HUES6 (cell line): ENCODE data around the gene LRP3.

Experiments
- H3K27ac ChIP-seq: 2 replicates; pipeline ENCODE4 v1.7.0; 2013; ENCODE audit warnings: low read depth, mild to moderate bottlenecking, low read length, inconsistent platforms
- H3K27me3 ChIP-seq: 2 replicates; pipeline ENCODE4 v1.6.1; 2013; ENCODE audit warnings: low read length; ENCODE audit not compliant: control insufficient read depth, insufficient read depth
- H3K36me3 ChIP-seq: 2 replicates; pipeline ENCODE4 v1.6.1; 2013; ENCODE audit warnings: low read length; ENCODE audit not compliant: control insufficient read depth, insufficient read depth
- H3K4me1 ChIP-seq: 2 replicates; pipeline ENCODE4 v1.6.1; 2013; ENCODE audit warnings: low read length; ENCODE audit not compliant: control insufficient read depth, insufficient read depth
- H3K4me3 ChIP-seq: 2 replicates; pipeline ENCODE4 v1.5.1; 2013; ENCODE audit warnings: low read depth, low read length
- H3K9ac ChIP-seq: one replicate; pipeline ENCODE4 v1.6.1; 2013; ENCODE audit warnings: mild to moderate bottlenecking, low read length
- H3K9me3 ChIP-seq: 2 replicates; pipeline ENCODE4 v1.6.1; 2013; ENCODE audit warnings: low read depth, low read length; ENCODE audit not compliant: control insufficient read depth, insufficient read depth

The LRP3 gene

GRCh38 chr19:33233056-33233873, 39.1 kb downstream of the LRP3 start:
- H3K36me3 ChIP-seq, result no peaks in the 10 kb centered on the region
- H3K27me3 ChIP-seq, result peaks cover 11% of the 10 kb centered on the region; the same call in 1 of the 2 replicates
- no peak overlapping the region for H3K4me3 ChIP-seq
- no peak overlapping the region for H3K9ac ChIP-seq
- H3K27ac ChIP-seq, result no peak overlapping the region
- H3K4me1 ChIP-seq, result no peaks in the 10 kb centered on the region
- H3K9me3 ChIP-seq, result peaks cover 13% of the 10 kb centered on the region; the same call in 1 of the 2 replicates

- Histone ChIP-seq H3K36me3 (no peaks in the 10 kb centered on the region), H3K9me3 (0 out of 2 replicates have a peak, but pooled peaks cover 5% of the 10 kb centered on the region), H3K4me3 (no peak overlapping the region), H3K27me3 (peaks cover 11% of the 10 kb centered on the region; the same call in 1 of the 2 replicates), H3K9ac (no peak overlapping the region), H3K27ac (no peak overlapping the region), H3K4me1 (no peaks in the 10 kb centered on the region)
Measured at GRCh38 chr19:33234092-33234491, 40.0 kb downstream of the LRP3 start.

GRCh38 chr19:33234736-33235135, 40.6 kb downstream of the LRP3 start:
- H3K27me3 ChIP-seq, result peaks cover 11% of the 10 kb centered on the region; the same call in 1 of the 2 replicates
- no peaks in the 10 kb centered on the region for H3K4me1 ChIP-seq
- H3K27ac ChIP-seq, result no peak overlapping the region
- no peak overlapping the region for H3K4me3 ChIP-seq
- H3K9ac ChIP-seq, result no peak overlapping the region
- H3K9me3 ChIP-seq, result 0 out of 2 replicates have a peak, but pooled peaks cover under 1% of the 10 kb centered on the region
- no peaks in the 10 kb centered on the region for H3K36me3 ChIP-seq

GRCh38 chr19:33235269-33235995, 41.3 kb downstream of the LRP3 start:
- Histone ChIP-seq H3K27me3 (peaks cover 8% of the 10 kb centered on the region; the same call in 1 of the 2 replicates), H3K4me1 (no peaks in the 10 kb centered on the region), H3K9me3 (no peaks in the 10 kb centered on the region), H3K27ac (no peak overlapping the region), H3K36me3 (no peaks in the 10 kb centered on the region), H3K9ac (no peak overlapping the region), H3K4me3 (no peak overlapping the region)

GRCh38 chr19:33235996-33236350, 41.8 kb downstream of the LRP3 start:
- Histone ChIP-seq H3K4me1 (no peaks in the 10 kb centered on the region), H3K36me3 (no peaks in the 10 kb centered on the region), H3K9ac (no peak overlapping the region), H3K4me3 (no peak overlapping the region), H3K9me3 (no peaks in the 10 kb centered on the region), H3K27me3 (peaks cover 4% of the 10 kb centered on the region; the same call in 1 of the 2 replicates), H3K27ac (no peak overlapping the region)

GRCh38 chr19:33236696-33237390, 42.7 kb downstream of the LRP3 start:
- no peaks in the 10 kb centered on the region for H3K4me1 ChIP-seq
- H3K27ac ChIP-seq, result no peak overlapping the region
- no peaks in the 10 kb centered on the region for H3K36me3 ChIP-seq
- H3K4me3 ChIP-seq, result no peak overlapping the region
- peaks cover 3% of the 10 kb centered on the region; the same call in 1 of the 2 replicates for H3K27me3 ChIP-seq
- no peak overlapping the region for H3K9ac ChIP-seq
- H3K9me3 ChIP-seq, result no peaks in the 10 kb centered on the region

GRCh38 chr19:33238481-33239149, 44.5 kb downstream of the LRP3 start:
- Histone ChIP-seq H3K4me3 (no peak overlapping the region), H3K9ac (no peak overlapping the region), H3K27ac (no peak overlapping the region), H3K36me3 (no peaks in the 10 kb centered on the region), H3K27me3 (peaks cover 4% of the 10 kb centered on the region; the same call in 1 of the 2 replicates), H3K4me1 (no peaks in the 10 kb centered on the region), H3K9me3 (no peaks in the 10 kb centered on the region)

- no peak overlapping the region for H3K27ac ChIP-seq
- H3K9ac ChIP-seq, result no peak overlapping the region
- H3K9me3 ChIP-seq, result no peaks in the 10 kb centered on the region
- no peak overlapping the region for H3K4me3 ChIP-seq
- peaks cover 7% of the 10 kb centered on the region; the same call in 1 of the 2 replicates for H3K27me3 ChIP-seq
- no peaks in the 10 kb centered on the region for H3K4me1 ChIP-seq
- no peaks in the 10 kb centered on the region for H3K36me3 ChIP-seq
Measured at GRCh38 chr19:33239223-33239975, 45.3 kb downstream of the LRP3 start.

GRCh38 chr19:33240181-33240771, 46.1 kb downstream of the LRP3 start:
- Histone ChIP-seq H3K9ac (no peak overlapping the region), H3K27me3 (peaks cover 4% of the 10 kb centered on the region; the same call in 1 of the 2 replicates), H3K9me3 (peaks cover 5% of the 10 kb centered on the region), H3K36me3 (no peaks in the 10 kb centered on the region), H3K4me3 (no peak overlapping the region), H3K27ac (no peak overlapping the region), H3K4me1 (no peaks in the 10 kb centered on the region)
